ENCODE data around the gene COPS4. TPM values are rescaled to one million over a fixed set of nuclear protein-coding genes. Genes with fewer than 3 reads are reported as not detected.

COPS4 gene
- total RNA-seq, 2 donors from 2014 or later = 55.2 to 58.1 TPM

GRCh38 chr4:83115656-83116285 lies 80.8 kb downstream of the COPS4 start:
- H3K4me1 ChIP-seq = no peaks in the 10 kb centered on the region
- H3K27ac ChIP-seq = no peak overlapping the region
- no peaks in the 10 kb centered on the region for H3K27me3 ChIP-seq
- H3K36me3 ChIP-seq = no peaks in the 10 kb centered on the region
- no peaks in the 10 kb centered on the region for H3K9me3 ChIP-seq
- DNase-seq (ENCODE audit: low spot score) = no peak
- no peak overlapping the region for H3K4me3 ChIP-seq
- TF ChIP-seq CTCF (IDR thresholded peaks at IDR 0.05) = no peak

DNA sequence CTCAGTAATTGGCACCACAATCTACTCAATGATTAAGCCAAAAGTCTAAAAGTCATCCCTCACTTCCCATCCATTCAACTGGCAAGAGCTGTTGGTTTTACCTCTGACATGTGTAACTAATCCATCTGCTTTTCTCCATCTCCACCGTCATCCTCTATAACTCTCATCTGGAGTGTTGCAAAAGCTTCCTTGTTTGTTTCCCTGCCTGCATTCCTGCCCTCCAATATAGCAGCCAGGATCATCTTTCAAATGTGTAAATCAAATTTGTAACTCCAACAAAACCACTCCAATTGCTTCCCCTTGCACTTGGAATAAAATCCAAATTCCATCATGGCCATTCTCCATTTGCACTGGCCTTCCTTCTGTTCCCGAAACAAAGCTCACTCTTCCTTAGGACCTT lies 83.9 kb downstream of the COPS4 start:
- TF ChIP-seq CTCF (IDR thresholded peaks at IDR 0.05) = no peak
- Histone ChIP-seq H3K27me3 (no peaks in the 10 kb centered on the region), H3K36me3 (no peaks in the 10 kb centered on the region), H3K27ac (no peak overlapping the region), H3K4me3 (no peak overlapping the region), H3K9me3 (peaks cover 0 to 5% of the 10 kb centered on the region in 2 donors), H3K4me1 (no peaks in the 10 kb centered on the region)
- no peak for DNase-seq (ENCODE audit: low spot score)

GRCh38 chr4:83121246-83121645 lies 86.3 kb downstream of the COPS4 start:
- Histone ChIP-seq H3K9me3 (peaks cover 0 to 5% of the 10 kb centered on the region in 2 donors), H3K36me3 (no peaks in the 10 kb centered on the region), H3K27ac (no peak overlapping the region), H3K4me3 (no peak overlapping the region), H3K4me1 (no peaks in the 10 kb centered on the region), H3K27me3 (no peaks in the 10 kb centered on the region)
- no peak for DNase-seq (ENCODE audit: low spot score)
- no peak for TF ChIP-seq CTCF (IDR thresholded peaks at IDR 0.05)

DNA sequence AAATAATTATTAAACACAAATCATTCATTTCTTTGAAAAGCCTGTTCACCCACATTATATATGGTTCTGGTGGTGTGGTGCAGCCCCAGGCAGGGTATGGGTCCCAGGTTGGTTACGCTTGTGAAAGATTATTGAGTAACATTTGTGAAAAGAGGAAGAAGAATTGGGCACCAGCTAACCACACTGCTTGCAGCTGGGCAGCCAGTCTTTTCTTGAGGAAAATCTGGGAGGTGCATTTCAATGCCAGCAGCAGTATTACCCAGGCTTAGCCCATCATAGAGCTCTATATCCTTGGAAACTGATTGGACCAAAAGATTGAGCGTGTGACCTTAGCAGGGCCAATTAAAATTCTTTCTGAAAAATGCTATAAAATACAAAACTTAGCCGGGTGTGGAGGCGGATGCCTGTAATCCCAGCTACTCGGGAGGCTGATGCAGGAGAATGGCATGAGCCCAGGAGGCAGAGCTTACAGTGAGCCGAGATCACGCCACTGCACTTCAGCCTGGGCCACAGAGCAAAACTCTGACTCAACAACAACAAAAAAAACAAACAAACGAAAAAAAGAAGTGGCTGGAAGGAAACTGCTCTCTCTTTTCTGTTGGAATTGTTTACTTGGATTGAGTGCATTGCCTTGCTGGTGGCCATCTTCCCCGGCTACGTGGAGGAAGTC lies 89.3 kb downstream of the COPS4 start:
- no peak for TF ChIP-seq CTCF (IDR thresholded peaks at IDR 0.05)
- DNase-seq (ENCODE audit: low spot score) = no peak
- no peak overlapping the region for H3K27ac ChIP-seq
- H3K4me3 ChIP-seq = no peak overlapping the region
- H3K4me1 ChIP-seq = no peaks in the 10 kb centered on the region
- H3K36me3 ChIP-seq = no peaks in the 10 kb centered on the region
- no peaks in the 10 kb centered on the region for H3K27me3 ChIP-seq
- peaks cover 0 to 5% of the 10 kb centered on the region in 2 donors for H3K9me3 ChIP-seq

Other genes starting within 250 kb of the COPS4 start
- 10 to 100 TPM in 1 of 2 donors, 1 to 10 TPM in 1; 9.7 to 14.0 TPM for gene SCD5, start 236.4 kb upstream of the COPS4 start, total RNA-seq
- 100 to 1,000 TPM; 107 to 116 TPM for gene SEC31A, start 144.0 kb upstream of the COPS4 start, total RNA-seq
- 1 to 10 TPM; 2.2 to 3.0 TPM for gene THAP9, start 134.4 kb upstream of the COPS4 start, total RNA-seq
- gene LIN54, start 24.4 kb upstream of the COPS4 start, total RNA-seq = 1 to 10 TPM; 4.8 to 6.2 TPM
- 1 to 10 TPM in 1 of 2 donors, under 1 TPM in 1; 0.48 to 2.1 TPM for gene PLAC8, start 79.5 kb downstream of the COPS4 start, total RNA-seq
- 10 to 100 TPM; 12.0 to 15.1 TPM for gene COQ2, start 249.6 kb downstream of the COPS4 start, total RNA-seq